ENCODE results near the gene LILRB5. TPM values are rescaled to one million over a fixed set of nuclear protein-coding genes. Genes with fewer than 3 reads are reported as not detected.
A peak's percentile ranks its signal among the peaks of the same experiment; 100 is the strongest.

The LILRB5 gene
- polyA plus RNA-seq, 1 experiment = not detected

- Histone ChIP-seq H3K36me3 (ENCODE audit: control insufficient read depth, insufficient read depth, low read length) (peaks cover 15% of the 10 kb centered on the region), H3K4me3 (ENCODE audit: low read depth, low read length) (no peak overlapping the region), H3K27me3 (ENCODE audit: control insufficient read depth, insufficient read depth, low read length) (no peaks in the 10 kb centered on the region)
- no peak for TF ChIP-seq CTCF (IDR thresholded peaks at IDR 0.05; ENCODE audit: insufficient read depth, low read depth, low read length)
- ChIA-PET CTCF (interaction anchor here (1.4 to 1.5 kb wide), 2 partner anchors 18 to 55 kb away, joined by 3 read pairs; no protein-coding TSS in a partner anchor), POLR2A (no interaction called here)
- DNase-seq (ENCODE audit: low read depth) = no peak
Observed at GRCh38 chr19:54211235-54211634, 45.8 kb downstream of the LILRB5 start.

- peak; percentile 87 for DNase-seq (ENCODE audit: low read depth)
- CTCF ChIA-PET = interaction anchor here (0.9 to 1.5 kb wide), 3 partner anchors 10 to 30 kb away, joined by 3 read pairs; no protein-coding TSS in a partner anchor
- POLR2A ChIA-PET = interaction anchor here (0.7 to 1.8 kb wide), 4 partner anchors 9 to 78 kb away, joined by 3 to 5 read pairs (median 4); partner anchors contain the start of gene MBOAT7
- H3K4me3 ChIP-seq (ENCODE audit: low read depth, low read length) = no peak overlapping the region
- no peak for TF ChIP-seq CTCF (IDR thresholded peaks at IDR 0.05; ENCODE audit: insufficient read depth, low read depth, low read length)
- no peaks in the 10 kb centered on the region for H3K27me3 ChIP-seq (ENCODE audit: control insufficient read depth, insufficient read depth, low read length)
- peaks cover 21% of the 10 kb centered on the region for H3K36me3 ChIP-seq (ENCODE audit: control insufficient read depth, insufficient read depth, low read length)
Observed at GRCh38 chr19:54209811-54210494, 47.1 kb downstream of the LILRB5 start.

GRCh38 chr19:54209058-54209810 lies 47.8 kb downstream of the LILRB5 start:
- H3K27me3 ChIP-seq (ENCODE audit: control insufficient read depth, insufficient read depth, low read length) = no peaks in the 10 kb centered on the region
- ChIA-PET POLR2A (interaction anchor here (1.0 to 1.8 kb wide), 2 partner anchors 8 to 20 kb away, joined by 4 to 5 read pairs; partner anchors contain the start of gene MBOAT7), CTCF (interaction anchor here (0.9 to 1.3 kb wide), 2 partner anchors 9 to 30 kb away, joined by 3 read pairs; no protein-coding TSS in a partner anchor)
- no peak overlapping the region for H3K4me3 ChIP-seq (ENCODE audit: low read depth, low read length)
- no peak for TF ChIP-seq CTCF (IDR thresholded peaks at IDR 0.05; ENCODE audit: insufficient read depth, low read depth, low read length)
- peaks cover 21% of the 10 kb centered on the region for H3K36me3 ChIP-seq (ENCODE audit: control insufficient read depth, insufficient read depth, low read length)
- DNase-seq (ENCODE audit: low read depth) = no peak

GRCh38 chr19:54208784-54209057 lies 48.4 kb downstream of the LILRB5 start:
- DNase-seq (ENCODE audit: low read depth) = no peak
- POLR2A ChIA-PET = no interaction called here
- Histone ChIP-seq H3K36me3 (ENCODE audit: control insufficient read depth, insufficient read depth, low read length) (peaks cover 21% of the 10 kb centered on the region), H3K4me3 (ENCODE audit: low read depth, low read length) (no peak overlapping the region), H3K27me3 (ENCODE audit: control insufficient read depth, insufficient read depth, low read length) (no peaks in the 10 kb centered on the region)
- no peak for TF ChIP-seq CTCF (IDR thresholded peaks at IDR 0.05; ENCODE audit: insufficient read depth, low read depth, low read length)
- CTCF ChIA-PET = no interaction called here
